ENCODE results near the gene MAML2. TPM values are rescaled to one million over a fixed set of nuclear protein-coding genes. Genes with fewer than 3 reads are reported as not detected.

Gene MAML2
- total and polyA plus RNA-seq, 2 of the 13 experiments (the other 11 are each of a cell fraction or from before 2014, with no cell fraction given): 2.3 to 25.9 TPM

- TF ChIP-seq SP140L (CRISPR knock-in tag; IDR thresholded peaks at IDR 0.05; ENCODE audit: borderline replicate concordance): peak; percentile 87; the same call in 1 of the 2 replicates
- TF ChIP-seq HOXA5 (CRISPR knock-in tag; IDR thresholded peaks at IDR 0.05): peak; percentile 3; the same call in 1 of the 2 replicates
- no peak for TF ChIP-seq ZNF335 (CRISPR knock-in tag; IDR thresholded peaks at IDR 0.05)
- no peak for TF ChIP-seq ZNF468 (CRISPR knock-in tag; IDR thresholded peaks at IDR 0.05)
- no peak for TF ChIP-seq ZNF18 (CRISPR knock-in tag; IDR thresholded peaks at IDR 0.05; ENCODE audit: insufficient replicate concordance)
- no peak for TF ChIP-seq ZNF180 (CRISPR knock-in tag; IDR thresholded peaks at IDR 0.05; ENCODE audit: borderline replicate concordance, low read depth)
- no peak for TF ChIP-seq PAX8 (CRISPR knock-in tag; IDR thresholded peaks at IDR 0.05; ENCODE audit: borderline replicate concordance)
- peak; percentile 74; the same call in 1 of the 2 replicates for TF ChIP-seq ZNF605 (CRISPR knock-in tag; IDR thresholded peaks at IDR 0.05)
- TF ChIP-seq PHF21A (CRISPR knock-in tag; IDR thresholded peaks at IDR 0.05): peak; percentile 64
- 0 out of 2 replicates have a peak, but pooled peaks have one; percentile 1 for TF ChIP-seq DZIP1 (CRISPR knock-in tag; IDR thresholded peaks at IDR 0.05)
- no peak for TF ChIP-seq DMAP1 (CRISPR knock-in tag; IDR thresholded peaks at IDR 0.05)
- TF ChIP-seq ZNF766 (CRISPR knock-in tag; IDR thresholded peaks at IDR 0.05; ENCODE audit: borderline replicate concordance): 0 out of 2 replicates have a peak, but pooled peaks have one; percentile 10
- peak; percentile 61 for TF ChIP-seq ZBTB7A (CRISPR knock-in tag; IDR thresholded peaks at IDR 0.05)
- peak; percentile 75; the same call in 1 of the 2 replicates for TF ChIP-seq KDM5A (IDR thresholded peaks at IDR 0.05; ENCODE audit: borderline replicate concordance, low read length)
- TF ChIP-seq TCF7 (IDR thresholded peaks at IDR 0.05; ENCODE audit: low read depth): 0 out of 2 replicates have a peak, but pooled peaks have one; percentile 19
- TF ChIP-seq CREB1 (IDR thresholded peaks at IDR 0.05): peak; percentile 19; the same call in 1 of the 2 replicates
- no peak for TF ChIP-seq CREB1 (CRISPR knock-in tag; IDR thresholded peaks at IDR 0.05)
- no peak for TF ChIP-seq GPN1 (CRISPR knock-in tag; IDR thresholded peaks at IDR 0.05; ENCODE audit: borderline replicate concordance)
- TF ChIP-seq ZSCAN20 (CRISPR knock-in tag; IDR thresholded peaks at IDR 0.05; ENCODE audit: borderline replicate concordance): peak; percentile 31; the same call in 1 of the 2 replicates
- no peak for TF ChIP-seq THAP9 (CRISPR knock-in tag; IDR thresholded peaks at IDR 0.05; ENCODE audit: borderline replicate concordance)
- TF ChIP-seq POLR2A (IDR thresholded peaks at IDR 0.05; ENCODE audit: insufficient read depth in 1 of 2, low read depth in 2 of 2, low read length in 2 of 2): no peak
- peak; percentile 82; the same call in 1 of the 2 replicates for TF ChIP-seq ARID2 (CRISPR knock-in tag; IDR thresholded peaks at IDR 0.05; ENCODE audit: borderline replicate concordance)
- peak; percentile 98; the same call in 1 of the 2 replicates for TF ChIP-seq ZBTB8A (CRISPR knock-in tag; IDR thresholded peaks at IDR 0.05; ENCODE audit: borderline replicate concordance, low read depth)
Measured at GRCh38 chr11:96388891-96389719, 46.1 kb upstream of the MAML2 start (continued).
